Heart left ventricle (tissue), 13 donors: ENCODE results near the gene MAML3.

Source experiments
- CTCF ChIP-seq, 12 donors: fragments of 200-600 bp; sonication (generic) in 4 of 12; IDR thresholded peaks; one replicate each; pipeline versions ENCODE4 v1.5.0 to v1.8.0; 2018 to 2022; ENCODE audit warnings: antibody characterized with exemption in 12 of 12, mild to moderate bottlenecking in 5 of 12
- POLR2A ChIP-seq, 2 donors: fragments of 450-650 bp; IDR thresholded peaks; one replicate each; pipeline ENCODE4 v1.6.1; 2017; ENCODE audit warnings: antibody characterized with exemption in 2 of 2, mild to moderate bottlenecking in 2 of 2, moderate library complexity in 2 of 2
- donor health status: ischemic (EF 13 %, LVEDD 7.1; RV severe dilation, severe dysfunction).
- donor health status: DM: no; HTN: yes; CAD: no.
- donor health status: DM: no; HTN: no; CAD: no.
- donor health status: ischemic (EF 25% LVEDD 6.9; RV normal size, moderate dysfunction).
- donor health status: ischemic (EF 25% LVEDD 5.7; RV mildly dilated, moderate dysfunction).
- donor health status: ischemic (EF 35%, LVEDD 5.7; RV mildly dilated, moderate dysfunction).
- donor health status: nonischemic (EF 11% LVEDD 7.7; RV severe dilation, severe dysfunction).
- donor health status: DM: yes; HTN: yes; CAD: no.
- donor health status: PGD.
- donor health status: ischemic (EF 29% LVEDD 5.4; RV normal size, mild dysfunction).
- donor health status: nonischemic (EF 23%, LVEDD 6.1; RV moderate dilation, normal function).

GRCh38 chr4:139710073-139710472 is 443.9 kb downstream of the MAML3 start:
- TF ChIP-seq CTCF (IDR thresholded peaks at IDR 0.05) (no peak), POLR2A (IDR thresholded peaks at IDR 0.05) (no peak)
